GM21381 (cell line): Measurements from ENCODE around the gene NTRK3.
"Not testable (repeated sequence)": the region's sequence is repeated elsewhere in the genome, so short reads cannot be mapped to it uniquely, and the experiment has no call there.

Source experiments
- ATAC-seq: cut with Tn5 transposase; IDR thresholded peaks from one replicate; pipeline ENCODE4 v1.9.1; 2021; ENCODE audit warnings: mild to moderate bottlenecking, moderate library complexity; ENCODE audit not compliant: unreplicated experiment

Gene NTRK3

DNA sequence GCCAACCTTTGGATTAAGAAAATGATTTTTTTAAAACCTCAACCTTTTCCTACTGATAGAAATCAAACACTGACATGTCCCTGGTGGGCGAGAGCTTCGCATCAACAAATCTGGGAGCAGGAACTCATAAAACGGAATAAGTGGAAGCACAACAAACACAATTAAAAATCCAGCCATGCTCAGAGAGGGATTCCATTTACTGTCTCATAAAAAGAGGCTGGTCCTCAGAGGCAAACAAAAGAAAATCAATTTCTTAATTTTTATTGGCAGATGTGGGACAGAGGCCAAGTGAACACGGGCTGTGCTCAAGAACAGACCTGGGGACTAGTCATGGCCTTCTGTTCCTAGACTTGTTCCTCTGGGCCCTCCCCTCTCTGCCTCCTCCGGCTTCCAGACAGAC, 214.5 kb downstream of the NTRK3 start:
- no peak for ATAC-seq

DNA sequence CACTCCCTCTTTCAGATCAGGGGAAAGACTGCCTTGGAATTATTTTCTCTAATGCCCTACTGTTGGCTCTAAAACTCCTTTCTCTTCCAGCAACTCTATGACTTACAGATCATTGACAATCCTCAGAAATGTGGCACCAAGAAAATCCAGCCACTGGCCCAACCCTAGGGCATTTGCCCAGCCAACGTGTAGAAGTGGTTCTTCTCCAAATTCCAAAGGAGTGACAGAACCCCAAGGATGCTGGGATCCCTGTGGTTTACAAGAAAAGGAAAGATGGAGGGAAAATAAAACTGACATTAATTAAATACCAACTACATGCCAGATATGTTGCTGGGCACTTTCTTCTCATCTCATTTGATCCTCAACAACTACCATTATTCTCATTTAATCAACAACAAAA, 216.0 kb downstream of the NTRK3 start:
- no peak for ATAC-seq

DNA sequence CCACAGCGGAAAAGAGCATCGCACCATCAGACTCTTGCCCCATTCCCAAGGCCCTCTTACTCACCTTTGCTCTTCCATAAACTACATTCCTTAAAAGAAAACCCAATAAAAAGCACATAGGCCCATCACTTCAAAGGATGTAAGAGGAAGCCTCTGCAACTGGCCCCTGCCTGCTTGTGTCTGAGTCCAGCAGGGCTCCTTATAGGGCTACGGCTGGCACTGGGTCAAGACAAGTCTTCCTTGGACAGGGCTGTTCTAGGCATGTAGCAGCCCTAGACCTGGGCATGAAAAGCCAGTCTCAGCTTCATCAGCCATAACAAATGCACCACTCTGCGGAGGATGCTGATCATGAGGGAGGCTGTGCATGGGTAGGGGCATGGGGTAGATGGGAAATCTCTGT, 218.3 kb downstream of the NTRK3 start:
- ATAC-seq: no peak

DNA sequence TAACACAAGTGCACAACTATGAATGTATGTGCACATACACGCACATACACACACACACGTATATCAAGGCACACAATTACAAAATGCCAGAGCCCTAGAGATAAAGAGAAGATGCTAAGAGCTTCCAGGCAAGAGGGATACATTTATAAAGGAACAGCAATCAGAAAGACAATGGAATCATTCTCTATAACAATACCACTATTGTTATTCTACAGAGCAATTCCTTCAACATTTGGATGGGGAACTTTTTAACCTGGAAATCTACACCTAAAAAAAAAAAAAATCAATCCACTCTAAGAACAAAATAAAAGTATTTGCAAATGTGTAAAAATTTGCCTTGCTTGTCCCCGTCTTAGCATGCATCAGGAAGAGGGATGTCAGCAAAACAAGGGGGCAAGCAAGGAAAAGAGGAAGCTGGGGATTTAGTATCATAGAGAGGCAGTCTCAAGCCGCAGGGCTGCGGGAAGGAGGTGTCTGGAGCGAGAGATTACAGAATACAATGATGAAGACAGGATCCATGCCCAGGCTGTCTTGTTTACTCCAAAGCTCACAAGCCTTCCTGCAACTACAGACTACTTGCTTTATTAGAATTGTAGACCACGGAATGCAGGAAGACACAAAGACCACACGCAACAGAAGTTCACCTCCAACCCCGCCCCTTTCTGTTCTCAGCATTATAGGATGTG, 220.2 kb downstream of the NTRK3 start:
- no peak for ATAC-seq

DNA sequence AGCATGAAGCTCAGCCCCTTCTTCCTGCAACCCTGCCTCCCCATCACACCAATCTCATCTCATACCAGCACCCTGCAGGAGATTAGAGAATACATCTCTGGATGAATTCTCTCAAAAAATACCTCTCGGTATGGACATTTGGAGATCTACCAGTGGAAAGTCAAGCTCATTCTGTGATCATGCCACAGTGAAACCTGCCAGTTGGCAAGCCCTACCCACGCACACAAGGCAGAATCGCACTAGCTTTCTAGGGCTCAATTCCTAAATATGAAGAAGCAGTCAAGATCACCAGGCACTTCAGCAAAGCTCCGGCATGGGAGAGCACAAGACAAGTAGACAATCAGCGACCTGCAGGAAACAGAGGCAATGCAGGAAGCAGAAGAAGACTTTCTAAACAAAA, 221.2 kb downstream of the NTRK3 start:
- no peak for ATAC-seq

DNA sequence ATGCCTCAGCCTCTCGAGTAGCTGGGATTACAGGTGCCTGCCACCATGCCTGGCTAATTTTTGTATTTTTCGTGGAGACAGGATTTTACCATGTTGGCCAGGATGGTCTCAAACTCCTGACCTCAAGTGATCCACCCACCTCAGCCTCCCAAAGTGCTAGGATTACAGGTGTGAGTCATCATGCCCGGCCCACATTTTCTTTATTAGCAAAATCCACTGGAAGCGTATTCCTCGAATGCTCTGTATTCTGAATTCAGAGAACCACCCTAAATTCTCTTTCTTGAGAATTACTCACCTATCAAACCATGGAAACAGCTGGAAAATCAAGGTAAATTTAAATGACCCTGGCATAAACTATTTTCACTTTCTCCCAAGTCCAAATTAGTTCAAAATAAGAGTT, 223.1 kb downstream of the NTRK3 start:
- ATAC-seq: not testable (repeated sequence)

DNA sequence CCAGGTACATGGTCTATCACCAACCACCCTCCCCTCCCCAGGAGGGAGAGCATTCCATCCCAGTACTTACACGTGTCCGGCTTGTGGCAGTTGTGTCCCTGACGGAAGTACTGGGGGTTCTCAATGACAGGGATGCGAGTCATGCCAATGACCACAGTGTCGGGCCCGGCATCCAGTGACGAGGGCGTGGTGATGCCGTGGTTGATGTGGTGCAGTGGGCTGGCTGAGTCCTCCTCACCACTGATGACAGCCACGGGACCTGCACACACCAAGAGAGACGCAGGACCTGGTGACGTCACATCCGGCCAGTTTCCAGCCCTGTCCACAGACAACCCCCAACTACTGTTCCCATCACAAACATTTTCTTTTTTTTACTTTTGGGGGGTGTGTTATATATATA, 223.8 kb downstream of the NTRK3 start:
- ATAC-seq: no peak

DNA sequence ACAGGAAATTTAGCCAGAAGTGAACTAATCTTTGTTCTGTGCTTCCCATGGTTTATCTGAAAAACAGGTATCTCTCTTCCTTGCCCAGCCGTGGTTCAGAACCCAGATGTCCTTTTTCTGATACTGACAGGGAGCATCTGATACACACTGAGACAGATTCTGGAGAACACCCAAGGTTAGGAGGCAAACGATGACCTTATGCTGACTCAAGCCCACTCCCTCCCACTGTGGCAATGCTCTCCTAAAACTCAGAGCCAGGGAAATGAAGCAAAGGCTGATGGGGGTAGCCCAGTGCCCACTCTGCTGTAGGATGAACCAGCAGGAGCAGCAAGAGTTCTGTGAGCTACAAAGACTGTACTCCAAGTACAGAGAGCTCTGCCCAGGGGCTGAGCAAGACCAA, 225.1 kb downstream of the NTRK3 start:
- ATAC-seq: no peak

GRCh38 chr15:88029696-88030095, 226.8 kb downstream of the NTRK3 start:
- no peak for ATAC-seq

GRCh38 chr15:88028024-88028423, 228.5 kb downstream of the NTRK3 start:
- ATAC-seq: no peak

DNA sequence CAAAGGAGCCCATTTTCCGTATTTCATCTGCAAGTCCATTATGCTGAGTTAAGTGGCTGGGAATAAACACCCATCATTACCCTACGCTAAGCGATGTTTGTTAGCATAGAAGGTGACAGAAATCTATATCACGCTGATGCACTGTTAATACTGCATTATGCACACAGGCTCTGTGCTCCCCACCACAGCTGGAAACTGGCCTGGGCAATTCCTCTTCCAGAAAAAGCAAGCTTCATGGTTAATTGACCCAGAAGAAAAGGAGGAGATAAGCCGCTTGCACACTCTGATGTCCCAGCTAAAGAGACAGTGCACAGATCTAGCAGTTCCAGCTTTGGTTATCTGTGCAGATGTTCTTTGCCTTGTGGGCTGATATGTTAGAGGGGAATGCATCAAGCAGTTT, 232.6 kb downstream of the NTRK3 start:
- no peak for ATAC-seq

DNA sequence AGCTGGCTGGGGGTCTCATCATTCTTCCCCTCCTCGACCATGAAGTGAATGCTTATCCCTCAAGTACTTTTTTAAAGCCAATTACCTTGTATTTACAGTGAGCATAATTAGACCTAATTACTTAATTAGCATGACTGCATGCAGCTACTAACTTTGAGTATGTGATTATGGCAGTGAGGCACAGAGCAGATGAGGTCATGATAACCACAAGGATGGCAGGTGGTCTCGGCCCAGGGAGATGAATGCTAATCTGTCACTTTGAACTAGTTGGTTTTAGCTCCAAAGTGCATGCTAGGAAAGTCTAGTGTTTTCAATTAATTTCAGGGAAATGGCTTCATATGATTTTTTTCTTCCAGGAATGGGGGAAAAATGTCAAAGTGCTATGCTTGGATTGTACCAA, 233.8 kb downstream of the NTRK3 start:
- no peak for ATAC-seq

DNA sequence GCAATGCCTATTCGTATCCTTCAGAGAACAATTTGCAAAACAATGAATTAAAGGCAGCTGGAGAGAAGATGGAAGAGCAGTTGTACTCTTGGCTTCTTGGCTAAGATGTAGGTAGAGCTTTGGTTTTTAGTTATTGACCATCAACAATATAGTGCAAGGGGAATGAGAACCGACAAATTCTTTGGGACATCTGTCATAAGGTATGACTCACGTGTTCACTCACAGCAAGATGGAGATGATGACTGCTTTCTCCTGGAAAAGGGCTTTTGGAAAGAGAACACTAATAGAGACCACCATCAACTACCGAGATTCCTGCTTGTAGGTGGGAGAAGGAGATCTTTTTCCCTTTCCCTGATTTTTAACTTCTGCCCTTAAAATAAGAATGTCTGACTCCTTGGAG, 234.9 kb downstream of the NTRK3 start:
- ATAC-seq: no peak

DNA sequence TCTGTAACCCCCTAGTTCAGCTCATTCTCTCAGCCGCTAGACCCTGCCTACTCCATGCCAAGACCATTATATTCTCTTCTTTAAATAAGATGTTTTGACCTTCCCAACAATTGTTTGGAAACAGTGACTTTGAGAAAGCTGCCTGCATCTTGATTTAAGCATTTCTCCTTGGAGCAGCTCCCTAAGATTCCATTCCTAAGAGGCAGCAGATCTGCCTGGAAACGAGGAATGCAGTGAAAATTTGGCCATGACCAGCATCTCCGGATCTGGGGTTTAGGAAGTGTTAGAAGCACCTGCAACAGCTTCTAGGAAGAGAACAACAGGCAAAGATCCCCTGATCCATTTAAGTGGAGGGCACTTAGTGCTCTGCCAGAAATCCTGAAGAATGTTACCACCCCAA, 235.7 kb downstream of the NTRK3 start:
- no peak for ATAC-seq

DNA sequence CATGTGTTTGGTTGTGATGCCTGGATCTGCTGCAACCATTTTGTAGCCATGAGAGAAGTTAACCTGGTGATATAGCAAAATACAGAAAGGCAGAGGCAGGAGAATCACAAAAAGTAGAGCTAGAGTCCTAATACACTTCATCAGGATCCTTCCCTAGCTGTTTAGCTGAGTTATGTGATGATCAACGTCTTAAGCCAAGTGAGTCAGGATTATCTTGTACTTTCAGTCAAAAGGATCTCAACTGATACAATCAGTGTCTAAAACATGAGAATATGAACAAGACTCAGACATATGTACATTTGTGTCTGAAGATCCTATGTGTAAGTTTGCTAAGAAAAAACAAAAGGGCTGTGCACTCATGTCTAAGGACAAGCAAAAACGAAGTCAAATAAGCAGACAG, 236.9 kb downstream of the NTRK3 start:
- ATAC-seq: no peak

- no peak for ATAC-seq
Measured at GRCh38 chr15:88018869-88019641, 237.5 kb downstream of the NTRK3 start.

DNA sequence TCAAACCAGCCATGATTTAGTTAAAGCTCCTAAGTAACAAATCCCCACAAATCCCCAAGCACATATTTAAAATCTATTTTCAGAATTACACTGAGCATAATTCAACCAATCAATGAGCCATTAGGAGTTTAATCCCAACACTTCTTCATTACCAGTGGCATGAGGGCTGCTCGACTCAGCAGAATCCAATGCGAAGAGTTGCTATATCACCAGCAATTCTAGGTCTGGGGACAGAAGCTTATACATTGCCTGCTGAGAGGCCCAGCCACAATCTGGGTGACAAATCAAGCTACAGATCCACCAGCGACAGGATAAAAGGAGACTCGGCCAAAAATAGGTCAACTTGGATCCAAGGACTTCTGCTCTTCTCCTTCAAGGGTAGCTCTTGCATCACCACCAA, 238.8 kb downstream of the NTRK3 start:
- no peak for ATAC-seq

DNA sequence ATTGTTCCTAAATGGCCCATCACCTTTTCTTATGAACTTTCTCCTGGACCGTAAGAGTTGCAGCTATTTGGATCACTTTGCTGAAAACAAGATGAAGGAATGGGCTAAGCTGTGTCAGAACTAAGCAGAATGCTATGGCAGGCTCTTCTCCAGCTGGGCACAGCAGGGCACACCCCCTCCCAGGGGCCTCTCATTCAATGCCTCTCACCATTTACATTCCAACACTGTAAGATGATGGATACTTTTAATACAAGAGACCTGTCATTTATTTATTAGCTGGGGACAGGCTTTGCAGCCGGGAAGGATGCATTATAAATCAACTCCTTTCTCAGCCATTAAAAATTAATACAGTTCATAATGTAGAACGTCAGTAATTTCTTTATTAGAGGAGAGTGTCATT, 240.1 kb downstream of the NTRK3 start:
- no peak for ATAC-seq

GRCh38 chr15:88015228-88015860, 241.2 kb downstream of the NTRK3 start:
- no peak for ATAC-seq

GRCh38 chr15:88014454-88015160, 241.9 kb downstream of the NTRK3 start:
- ATAC-seq: no peak

- ATAC-seq: no peak
Measured at GRCh38 chr15:88013111-88013510, 243.4 kb downstream of the NTRK3 start.

DNA sequence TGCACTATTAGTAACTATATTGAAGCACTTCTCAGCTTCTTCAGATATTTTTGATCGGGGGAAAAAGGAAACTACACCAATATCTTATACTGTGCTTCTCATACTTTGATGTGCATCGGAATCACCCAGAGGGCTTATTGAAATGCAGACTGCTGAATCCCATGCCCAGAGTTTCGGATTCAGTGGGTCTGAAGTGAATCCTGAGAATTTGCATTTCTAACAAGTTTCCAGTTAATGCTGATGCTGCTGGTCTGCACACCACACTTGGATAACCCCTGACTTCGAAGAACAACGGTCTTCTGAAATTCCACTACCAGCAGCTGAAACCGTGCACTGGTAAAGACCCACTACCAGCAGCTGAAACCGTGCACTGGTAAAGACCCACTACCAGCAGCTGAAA, 243.9 kb downstream of the NTRK3 start:
- ATAC-seq: no peak
